HEK293 (cell line): Measurements from ENCODE around the gene TRIM44.

Source experiments
- CTCF ChIA-PET: fragments of 350-600 bp; formaldehyde crosslinking; extraction: SDS; loops from one replicate; lab custom pipeline; 2021; ENCODE audit warnings: antibody characterized with exemption; lab: Yijun Ruan, JAX
- POLR2A ChIA-PET: fragments of 300-600 bp; formaldehyde crosslinking; extraction: SDS; loops from one replicate; lab custom pipeline; 2020; ENCODE audit warnings: antibody characterized with exemption, inconsistent platforms; lab: Yijun Ruan, JAX
- H3K27ac ChIP-seq: fragments of 200-500 bp; sonication (Bioruptor generic); 2 replicates; pipeline ENCODE4 v1.5.1; 2014; ENCODE audit warnings: low read depth, low read length, control low read depth, inconsistent platforms; ENCODE audit errors: extremely low read depth
- H3K36me3 ChIP-seq, 2 experiments: fragments of 200-500 bp in 1 of 2; sonication (Bioruptor generic) in 1 of 2; 1 replicate in 1 of 2; 2 replicates in 1 of 2; pipeline ENCODE4 v1.5.1; 2014 to 2017; ENCODE audit warnings: inconsistent platforms in 2 of 2, low read length in 2 of 2; ENCODE audit not compliant: control insufficient read depth in 2 of 2, insufficient read depth in 1 of 2
- H3K4me1 ChIP-seq: fragments of 200-500 bp; sonication (Bioruptor generic); 2 replicates; pipeline ENCODE4 v1.5.1; 2014; ENCODE audit warnings: mild to moderate bottlenecking, low read length, inconsistent platforms; ENCODE audit not compliant: control insufficient read depth, insufficient read depth
- H3K4me3 ChIP-seq: 2 replicates; pipeline ENCODE4 v1.5.1; 2011; ENCODE audit warnings: low read depth, mild to moderate bottlenecking, control low read depth, low read length, moderate library complexity
- H3K9me3 ChIP-seq: fragments of 200-500 bp; sonication (Bioruptor generic); 2 replicates; pipeline ENCODE4 v1.5.1; 2014; ENCODE audit warnings: low read depth, low read length, inconsistent platforms; ENCODE audit not compliant: control insufficient read depth, insufficient read depth
- FEZF1 ChIP-seq: fragments of 450-650 bp; formaldehyde crosslinking; IDR thresholded peaks from 2 replicates; pipeline ENCODE4 v1.5.1; 2016; ENCODE audit warnings: missing biosample characterization, missing genetic modification characterization
- SCRT1 ChIP-seq: fragments of 450-650 bp; formaldehyde crosslinking; IDR thresholded peaks from 2 replicates; pipeline ENCODE4 v1.5.1; 2016; ENCODE audit warnings: missing biosample characterization, missing genetic modification characterization, borderline replicate concordance
- TSHZ1 ChIP-seq: fragments of 450-650 bp; formaldehyde crosslinking; IDR thresholded peaks from 2 replicates; pipeline ENCODE4 v1.5.1; 2016; ENCODE audit warnings: missing biosample characterization, missing genetic modification characterization, borderline replicate concordance
- ZBTB49 ChIP-seq: fragments of 450-650 bp; formaldehyde crosslinking; IDR thresholded peaks from 2 replicates; pipeline ENCODE4 v1.5.1; 2016; ENCODE audit warnings: missing biosample characterization, missing genetic modification characterization, low read depth
- ZBTB6 ChIP-seq: fragments of 450-650 bp; formaldehyde crosslinking; IDR thresholded peaks from 2 replicates; pipeline ENCODE4 v1.5.1; 2017; ENCODE audit warnings: missing biosample characterization, missing genetic modification characterization
- ZNF404 ChIP-seq: fragments of 450-650 bp; formaldehyde crosslinking; IDR thresholded peaks from 2 replicates; pipeline ENCODE4 v1.5.1; 2017; ENCODE audit warnings: missing biosample characterization, missing genetic modification characterization
- ZNF521 ChIP-seq: fragments of 450-650 bp; formaldehyde crosslinking; IDR thresholded peaks from 2 replicates; pipeline ENCODE4 v1.5.1; 2017; ENCODE audit warnings: missing biosample characterization, mild to moderate bottlenecking, missing genetic modification characterization
- ZNF561 ChIP-seq: fragments of 450-650 bp; IDR thresholded peaks from 2 replicates; pipeline ENCODE4 v1.5.1; 2018; ENCODE audit warnings: missing biosample characterization, missing genetic modification characterization, borderline replicate concordance
- ZNF660 ChIP-seq: fragments of 450-650 bp; IDR thresholded peaks from 2 replicates; pipeline ENCODE4 v1.5.1; 2018; ENCODE audit warnings: missing biosample characterization, mild to moderate bottlenecking, missing genetic modification characterization
- ZNF664 ChIP-seq: fragments of 450-650 bp; formaldehyde crosslinking; IDR thresholded peaks from 2 replicates; pipeline ENCODE4 v1.5.1; 2016; ENCODE audit warnings: missing biosample characterization, missing genetic modification characterization
- ZNF677 ChIP-seq: fragments of 450-650 bp; IDR thresholded peaks from 2 replicates; pipeline ENCODE4 v1.5.0; 2018; ENCODE audit warnings: missing biosample characterization, mild to moderate bottlenecking, missing genetic modification characterization, moderate library complexity
- ZNF792 ChIP-seq: fragments of 450-650 bp; formaldehyde crosslinking; IDR thresholded peaks from 2 replicates; pipeline ENCODE4 v1.5.1; 2016; ENCODE audit warnings: missing biosample characterization, missing genetic modification characterization
- TF ChIP-seq, protein P1 (sequence below): fragments of 450-650 bp; formaldehyde crosslinking; IDR thresholded peaks from 2 replicates; pipeline ENCODE4 v1.5.1; 2016; ENCODE audit warnings: missing biosample characterization, missing genetic modification characterization, borderline replicate concordance

The TRIM44 gene

GRCh38 chr11:35861191-35861590 lies 198.6 kb downstream of the TRIM44 start:
- Histone ChIP-seq H3K36me3 (no peaks in the 10 kb centered on the region), H3K4me1 (no peaks in the 10 kb centered on the region), H3K27ac (no peak overlapping the region), H3K4me3 (no peak overlapping the region), H3K9me3 (no peaks in the 10 kb centered on the region)
- ChIA-PET CTCF (no interaction called here), POLR2A (no interaction called here)
- TF ChIP-seq ZNF561 (tag by site-specific recombination): no peak
- TF ChIP-seq, protein P1, sequence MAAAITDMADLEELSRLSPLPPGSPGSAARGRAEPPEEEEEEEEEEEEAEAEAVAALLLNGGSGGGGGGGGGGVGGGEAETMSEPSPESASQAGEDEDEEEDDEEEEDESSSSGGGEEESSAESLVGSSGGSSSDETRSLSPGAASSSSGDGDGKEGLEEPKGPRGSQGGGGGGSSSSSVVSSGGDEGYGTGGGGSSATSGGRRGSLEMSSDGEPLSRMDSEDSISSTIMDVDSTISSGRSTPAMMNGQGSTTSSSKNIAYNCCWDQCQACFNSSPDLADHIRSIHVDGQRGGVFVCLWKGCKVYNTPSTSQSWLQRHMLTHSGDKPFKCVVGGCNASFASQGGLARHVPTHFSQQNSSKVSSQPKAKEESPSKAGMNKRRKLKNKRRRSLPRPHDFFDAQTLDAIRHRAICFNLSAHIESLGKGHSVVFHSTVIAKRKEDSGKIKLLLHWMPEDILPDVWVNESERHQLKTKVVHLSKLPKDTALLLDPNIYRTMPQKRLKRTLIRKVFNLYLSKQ: no peak
- TF ChIP-seq SCRT1: no peak
- TF ChIP-seq ZNF677: no peak
- no peak for TF ChIP-seq ZNF404 (tag by site-specific recombination)
- no peak for TF ChIP-seq ZNF521 (tag by site-specific recombination)

GRCh38 chr11:35862666-35863065 lies 200.1 kb downstream of the TRIM44 start:
- ChIA-PET CTCF (interaction anchor here (0.6 to 0.8 kb wide), 2 partner anchors 41 to 244 kb away, joined by 3 to 4 read pairs; no protein-coding TSS in a partner anchor), POLR2A (no interaction called here)
- no peak overlapping the region for H3K4me3 ChIP-seq
- H3K4me1 ChIP-seq: no peaks in the 10 kb centered on the region
- H3K36me3 ChIP-seq: no peaks in the 10 kb centered on the region
- TF ChIP-seq, protein P1: no peak
- TF ChIP-seq ZBTB6 (tag by site-specific recombination): no peak
- TF ChIP-seq ZNF660 (tag by site-specific recombination): no peak
- no peak for TF ChIP-seq ZNF792 (tag by site-specific recombination)
- TF ChIP-seq FEZF1 (tag by site-specific recombination): no peak
- TF ChIP-seq ZBTB49: no peak
- no peak for TF ChIP-seq TSHZ1 (tag by site-specific recombination)
- TF ChIP-seq ZNF664 (tag by site-specific recombination): no peak
- no peak overlapping the region for H3K27ac ChIP-seq
- H3K9me3 ChIP-seq: no peaks in the 10 kb centered on the region
